GM12878 (cell line): ENCODE measurements around the gene TUNAR. TPM values are rescaled to one million over a fixed set of nuclear protein-coding genes. Genes with fewer than 3 reads are reported as not detected.

Experiments used
- ATAC-seq: fragments of 200-7000 bp; cut with Tn5 transposase; 3 replicates; pipeline ENCODE4 v1.9.1; 2020; ENCODE audit warnings: mild to moderate bottlenecking, moderate library complexity
- BruUV-seq: library from RNA; stranded (reverse); fragments of 400-500 nt; replicated peaks from 2 replicates; lab custom pipeline; 2021; lab: Mats Ljungman, UMichigan
- CTCF ChIA-PET: fragments of 300-600 bp; sonication (Branson Sonifier 250); formaldehyde crosslinking; extraction: SDS; loops from one replicate; lab custom pipeline; 2021; ENCODE audit warnings: inconsistent platforms; lab: Yijun Ruan, JAX
- POLR2A ChIA-PET: fragments of 350-600 bp; formaldehyde crosslinking; extraction: SDS; loops from one replicate; lab custom pipeline; 2021; ENCODE audit warnings: inconsistent platforms; lab: Charles Lee
- RAD21 ChIA-PET: fragments of 300-600 bp; sonication (Branson Sonifier 250); formaldehyde crosslinking; loops from one replicate; lab custom pipeline; 2023; ENCODE audit warnings: antibody characterized with exemption; ENCODE audit not compliant: unreplicated experiment; lab: Charles Lee
- SMC1A ChIA-PET: fragments of 300-600 bp; sonication (Branson Sonifier 250); formaldehyde crosslinking; loops from one replicate; lab custom pipeline; 2023; ENCODE audit not compliant: unreplicated experiment, uncharacterized antibody; lab: Charles Lee
- DNase-seq: peaks from one replicate; pipeline ENCODE4 v3.0.0-alpha.2; 2011; ENCODE audit warnings: low read depth, low spot score
- FAIRE-seq: peaks from 3 replicates; lab custom pipeline; 2011; peaks lifted over from hg19 to GRCh38; lab: Jason Lieb, UNC
- H2AFZ ChIP-seq: 2 replicates; pipeline ENCODE4 v1.6.0; 2011; ENCODE audit warnings: low read depth, low read length, control low read depth; ENCODE audit not compliant: control insufficient read depth
- H3K27ac ChIP-seq: 2 replicates; pipeline ENCODE4 v1.5.1; 2011; ENCODE audit warnings: control low read depth; ENCODE audit not compliant: control insufficient read depth, insufficient read depth
- H3K27me3 ChIP-seq, 2 experiments: replicated peaks in 1 of 2; 2 replicates each; pipeline versions ENCODE4 v1.6.0 to v1.6.1; 2011; ENCODE audit warnings: low read length in 1 of 2; ENCODE audit not compliant: control insufficient read depth in 2 of 2, insufficient read depth in 2 of 2
- H3K36me3 ChIP-seq, 2 experiments: 2 replicates each; pipeline ENCODE4 v1.5.1; 2011; ENCODE audit warnings: low read length in 1 of 2; ENCODE audit not compliant: control insufficient read depth in 2 of 2, insufficient read depth in 2 of 2
- H3K4me1 ChIP-seq: 2 replicates; pipeline ENCODE4 v1.6.1; 2011; ENCODE audit warnings: mild to moderate bottlenecking, low read length, moderate library complexity, mixed read lengths; ENCODE audit not compliant: control insufficient read depth, insufficient read depth
- H3K4me2 ChIP-seq: 2 replicates; pipeline ENCODE4 v1.6.0; 2011; ENCODE audit warnings: control low read depth; ENCODE audit not compliant: control insufficient read depth, insufficient read depth
- H3K4me3 ChIP-seq: fragments of 200-600 bp; sonication (generic); 2 replicates; pipeline ENCODE4 v1.5.1; 2016
- H3K79me2 ChIP-seq: 2 replicates; pipeline ENCODE4 v1.6.0; 2011; ENCODE audit warnings: low read length; ENCODE audit not compliant: control insufficient read depth, insufficient read depth
- H3K9ac ChIP-seq: 2 replicates; pipeline ENCODE4 v1.8.0; 2011; ENCODE audit warnings: low read length, control low read depth, mixed read lengths; ENCODE audit not compliant: control insufficient read depth, insufficient read depth
- H3K9me3 ChIP-seq: replicated peaks from 3 replicates; pipeline ENCODE4 v1.5.1; 2011; ENCODE audit warnings: mild to moderate bottlenecking, low read length; ENCODE audit not compliant: control insufficient read depth, insufficient read depth
- H4K20me1 ChIP-seq: 2 replicates; pipeline ENCODE4 v1.6.0; 2011; ENCODE audit not compliant: control insufficient read depth, insufficient read depth
- CHD1 ChIP-seq: IDR thresholded peaks from 2 replicates; pipeline ENCODE4 v1.6.1; 2012; ENCODE audit warnings: low read depth, low read length, improper control_type of control experiment
- NFYA ChIP-seq: IDR thresholded peaks from 2 replicates; pipeline ENCODE4 v1.6.1; 2011; ENCODE audit warnings: low read depth, mild to moderate bottlenecking, low read length, improper control_type of control experiment, borderline replicate concordance
- PAX5 ChIP-seq: IDR thresholded peaks from 2 replicates; pipeline ENCODE4 v1.6.1; 2011; ENCODE audit warnings: low read depth, low read length, borderline replicate concordance
- POLR2AphosphoS2 ChIP-seq: IDR thresholded peaks from 2 replicates; pipeline ENCODE4 v1.6.1; 2011; ENCODE audit warnings: low read depth, mild to moderate bottlenecking, low read length, improper control_type of control experiment, moderate library complexity
- SKIL ChIP-seq: fragments of 450-650 bp; IDR thresholded peaks from 2 replicates; pipeline ENCODE4 v1.6.1; 2017; ENCODE audit warnings: mild to moderate bottlenecking, low read depth, inconsistent platforms; ENCODE audit not compliant: poor library complexity, severe bottlenecking
- SREBF2 ChIP-seq: IDR thresholded peaks from 2 replicates; pipeline ENCODE4 v1.6.1; 2012; ENCODE audit warnings: mild to moderate bottlenecking, low read length
- SUZ12 ChIP-seq: fragments of 200-600 bp; sonication (generic); IDR thresholded peaks from one replicate; pipeline ENCODE4 v1.6.1; 2018; ENCODE audit warnings: antibody characterized with exemption, mild to moderate bottlenecking; ENCODE audit not compliant: unreplicated experiment
- TCF7 ChIP-seq: IDR thresholded peaks from 2 replicates; pipeline ENCODE4 v1.6.1; 2014; ENCODE audit warnings: antibody characterized with exemption, borderline replicate concordance
- ZNF592 ChIP-seq: fragments of 450-650 bp; IDR thresholded peaks from 2 replicates; pipeline ENCODE4 v1.6.1; 2017; ENCODE audit warnings: mild to moderate bottlenecking, moderate library complexity
- ZSCAN29 ChIP-seq: fragments of 450-650 bp; IDR thresholded peaks from 2 replicates; pipeline ENCODE4 v1.6.1; 2017; ENCODE audit warnings: mild to moderate bottlenecking, moderate library complexity
- ZZZ3 ChIP-seq: IDR thresholded peaks from 2 replicates; pipeline ENCODE4 v1.6.1; 2011; ENCODE audit warnings: low read depth; ENCODE audit not compliant: control insufficient read depth, insufficient read length
- WGBS: methylation state at CpG from one replicate; pipeline ENCODE4 v1.1.6; 2016; ENCODE audit warnings: low lambda C conversion rate; ENCODE audit not compliant: insufficient replicate concordance, insufficient coverage; ENCODE audit errors: missing lambda C conversion rate; 5-methylcytosine and 5-hydroxymethylcytosine counted together
- in situ Hi-C: fragments of 300-500 bp; cut with MboI; formaldehyde crosslinking; loops from 9 replicates; pipeline ENCODE4 v1.14.3; 2018; ENCODE audit warnings: mixed read lengths
- intact Hi-C: fragments of 100-400 bp; cut with micrococcal nuclease; formaldehyde crosslinking; loops from one replicate; pipeline ENCODE4 v1.14.2; 2022; ENCODE audit not compliant: unreplicated experiment
- polyA plus RNA-seq, 11 experiments: library from polyadenylated mRNA; depleted of rRNA in 4 of 11; unstranded in 6 of 11; stranded (reverse) in 5 of 11; fragments of >200 nt; fragmentation: Nextera tagmentation in 4 of 11; fragmentation: Illumina TruSeq in 1 of 11; extraction: Ambion mirVana in 4 of 11; extraction: Trizol in 1 of 11; gene quantifications; 1 replicate in 1 of 11; 2 replicates in 10 of 11; pipeline versions ENCODE4 v1.2.1 to v1.2.3, GENCODE V29; 2011 to 2016; ENCODE audit warnings: inconsistent platforms in 2 of 11, missing spikeins in 2 of 11, low read depth in 1 of 11
- total RNA-seq, 4 experiments: library from RNA; depleted of rRNA in 3 of 4; stranded (reverse); fragments of >200 nt in 3 of 4; fragmentation: Illumina TruSeq in 1 of 4; extraction: Trizol in 1 of 4; gene quantifications; 2 replicates each; pipeline versions ENCODE4 v1.2.1 to v1.2.3, GENCODE V29; 2013 to 2021
- TF ChIP-seq, protein P1 (sequence below): IDR thresholded peaks from 2 replicates; pipeline ENCODE4 v1.6.1; 2012; ENCODE audit warnings: improper control_type of control experiment, low read depth, low read length; ENCODE audit not compliant: insufficient replicate concordance

The TUNAR gene
- total and polyA plus RNA-seq, 10 of the 15 experiments (the other 5 are each of a cell fraction or from before 2014, with no cell fraction given), result 0.02 TPM; not detected in 9

- TF ChIP-seq ZNF592 (no peak), PAX5 (no peak)
These were observed 84.8 kb downstream of the TUNAR start (continued) for GRCh38 chr14:95961481-95961880.

- Histone ChIP-seq H3K27ac (no peak overlapping the region), H2AFZ (no peak overlapping the region), H3K4me1 (no peaks in the 10 kb centered on the region), H4K20me1 (no peaks in the 10 kb centered on the region), H3K9me3 (no peaks in the 10 kb centered on the region; the same call in 2 of the 3 replicates), H3K9ac (no peak overlapping the region), H3K79me2 (no peaks in the 10 kb centered on the region), H3K27me3 (no peaks in the 10 kb centered on the region; a peak in 1 of 4 replicates), H3K36me3 (no peaks in the 10 kb centered on the region), H3K4me2 (no peak overlapping the region), H3K4me3 (no peak overlapping the region)
- POLR2A ChIA-PET, result no interaction called here
- 45% methylated on average over 2 of the region's 2 CpGs for WGBS
- in situ Hi-C loops, result no loop called here
- ATAC-seq, result no peak
- no peak for DNase-seq
- FAIRE-seq, result no peak
- intact Hi-C loops, result no loop called here
- CTCF ChIA-PET, result interaction anchor here (1.1 kb wide), 1 partner anchor 29 kb away, joined by 3 read pairs; no protein-coding TSS in a partner anchor
- SMC1A ChIA-PET, result no interaction called here
- RAD21 ChIA-PET, result interaction anchor here (0.5 kb wide), 1 partner anchor 1313 kb away, joined by 4 read pairs; no protein-coding TSS in a partner anchor
- BruUV-seq, result no TSS peak
- TF ChIP-seq SKIL, result no peak
- no peak for TF ChIP-seq ZSCAN29
- TF ChIP-seq CHD1, result no peak
- TF ChIP-seq NFYA, result no peak
- no peak for TF ChIP-seq SUZ12
- TF ChIP-seq ZZZ3, result no peak
- no peak for TF ChIP-seq TCF7
- TF ChIP-seq, protein P1, sequence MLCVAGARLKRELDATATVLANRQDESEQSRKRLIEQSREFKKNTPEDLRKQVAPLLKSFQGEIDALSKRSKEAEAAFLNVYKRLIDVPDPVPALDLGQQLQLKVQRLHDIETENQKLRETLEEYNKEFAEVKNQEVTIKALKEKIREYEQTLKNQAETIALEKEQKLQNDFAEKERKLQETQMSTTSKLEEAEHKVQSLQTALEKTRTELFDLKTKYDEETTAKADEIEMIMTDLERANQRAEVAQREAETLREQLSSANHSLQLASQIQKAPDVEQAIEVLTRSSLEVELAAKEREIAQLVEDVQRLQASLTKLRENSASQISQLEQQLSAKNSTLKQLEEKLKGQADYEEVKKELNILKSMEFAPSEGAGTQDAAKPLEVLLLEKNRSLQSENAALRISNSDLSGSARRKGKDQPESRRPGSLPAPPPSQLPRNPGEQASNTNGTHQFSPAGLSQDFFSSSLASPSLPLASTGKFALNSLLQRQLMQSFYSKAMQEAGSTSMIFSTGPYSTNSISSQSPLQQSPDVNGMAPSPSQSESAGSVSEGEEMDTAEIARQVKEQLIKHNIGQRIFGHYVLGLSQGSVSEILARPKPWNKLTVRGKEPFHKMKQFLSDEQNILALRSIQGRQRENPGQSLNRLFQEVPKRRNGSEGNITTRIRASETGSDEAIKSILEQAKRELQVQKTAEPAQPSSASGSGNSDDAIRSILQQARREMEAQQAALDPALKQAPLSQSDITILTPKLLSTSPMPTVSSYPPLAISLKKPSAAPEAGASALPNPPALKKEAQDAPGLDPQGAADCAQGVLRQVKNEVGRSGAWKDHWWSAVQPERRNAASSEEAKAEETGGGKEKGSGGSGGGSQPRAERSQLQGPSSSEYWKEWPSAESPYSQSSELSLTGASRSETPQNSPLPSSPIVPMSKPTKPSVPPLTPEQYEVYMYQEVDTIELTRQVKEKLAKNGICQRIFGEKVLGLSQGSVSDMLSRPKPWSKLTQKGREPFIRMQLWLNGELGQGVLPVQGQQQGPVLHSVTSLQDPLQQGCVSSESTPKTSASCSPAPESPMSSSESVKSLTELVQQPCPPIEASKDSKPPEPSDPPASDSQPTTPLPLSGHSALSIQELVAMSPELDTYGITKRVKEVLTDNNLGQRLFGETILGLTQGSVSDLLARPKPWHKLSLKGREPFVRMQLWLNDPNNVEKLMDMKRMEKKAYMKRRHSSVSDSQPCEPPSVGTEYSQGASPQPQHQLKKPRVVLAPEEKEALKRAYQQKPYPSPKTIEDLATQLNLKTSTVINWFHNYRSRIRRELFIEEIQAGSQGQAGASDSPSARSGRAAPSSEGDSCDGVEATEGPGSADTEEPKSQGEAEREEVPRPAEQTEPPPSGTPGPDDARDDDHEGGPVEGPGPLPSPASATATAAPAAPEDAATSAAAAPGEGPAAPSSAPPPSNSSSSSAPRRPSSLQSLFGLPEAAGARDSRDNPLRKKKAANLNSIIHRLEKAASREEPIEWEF, result no peak
- no peak for TF ChIP-seq POLR2AphosphoS2
- TF ChIP-seq SREBF2, result no peak
These were observed 88.3 kb downstream of the TUNAR start for GRCh38 chr14:95964901-95965300.
